GM10847 (cell line): Measurements from ENCODE around the gene SGIP1.

ENCODE experiments used
- POLR2A ChIP-seq: IDR thresholded peaks from 2 replicates; pipeline ENCODE4 v1.6.1; 2011; ENCODE audit not compliant: insufficient read length; ENCODE audit errors: extremely low read depth

SGIP1 gene

DNA sequence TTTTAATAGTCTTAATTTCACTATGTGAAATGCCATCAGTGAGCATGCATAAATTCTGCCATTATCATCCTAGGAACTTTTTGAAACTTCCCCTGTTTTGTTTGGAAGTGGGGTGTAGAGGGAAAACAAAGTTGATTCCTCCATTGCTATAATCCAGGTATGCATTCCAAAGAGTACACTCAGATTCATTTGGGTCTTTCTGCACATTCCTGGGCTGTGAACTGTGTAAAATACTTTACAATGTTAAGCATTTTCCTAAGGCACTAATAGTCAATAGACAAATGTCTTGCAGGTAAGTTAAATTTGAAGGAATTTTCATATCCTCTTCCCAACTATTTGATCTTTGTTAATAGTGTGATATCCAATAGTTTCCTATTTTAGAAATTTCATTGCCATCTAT is 36.2 kb downstream of the SGIP1 start:
- no peak for TF ChIP-seq POLR2A

GRCh38 chr1:66571789-66572188 is 37.8 kb downstream of the SGIP1 start:
- no peak for TF ChIP-seq POLR2A

DNA sequence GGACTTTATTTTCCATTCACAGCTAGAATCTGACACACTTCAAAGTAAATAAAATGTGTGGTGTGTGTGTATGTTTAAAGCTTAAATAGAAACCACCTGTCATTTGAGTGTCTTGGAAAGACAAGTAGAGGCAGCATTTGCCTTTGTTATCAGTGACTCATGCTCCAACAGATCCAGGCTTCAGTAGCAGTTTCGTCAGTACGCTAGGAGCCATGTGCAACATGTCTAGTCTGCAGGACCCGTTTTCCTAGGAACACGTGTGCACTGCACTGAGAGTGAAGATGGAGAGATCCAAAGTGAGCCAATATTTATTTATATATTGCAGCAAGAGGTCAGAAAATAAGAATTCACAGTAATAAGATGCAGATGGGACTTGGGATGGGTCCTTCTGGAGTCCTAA is 41.8 kb downstream of the SGIP1 start:
- TF ChIP-seq POLR2A = no peak

GRCh38 chr1:66576645-66577044 is 42.7 kb downstream of the SGIP1 start:
- TF ChIP-seq POLR2A = no peak

DNA sequence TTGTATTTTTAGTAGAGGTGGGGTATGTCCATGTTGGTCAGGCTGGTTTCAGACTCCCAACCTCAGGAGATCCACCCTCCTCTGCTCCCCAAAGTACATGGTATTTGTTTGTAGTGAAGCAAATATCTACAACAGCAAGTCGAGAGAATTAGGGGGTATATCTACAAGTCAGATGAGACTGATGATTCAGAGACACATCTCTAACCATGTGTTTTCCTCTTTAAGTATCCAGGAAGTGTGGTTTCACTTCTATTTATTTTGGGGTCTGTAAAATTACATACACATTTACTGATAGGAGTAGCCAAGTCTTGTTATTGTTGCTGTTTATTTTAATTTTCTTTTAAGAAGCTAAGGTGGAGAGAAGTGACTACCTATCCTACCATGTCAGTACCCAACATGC is 44.9 kb downstream of the SGIP1 start:
- TF ChIP-seq POLR2A = no peak

GRCh38 chr1:66580081-66580480 is 46.1 kb downstream of the SGIP1 start:
- no peak for TF ChIP-seq POLR2A

- no peak for TF ChIP-seq POLR2A
Observed at GRCh38 chr1:66583021-66583420, 49.1 kb downstream of the SGIP1 start.

- TF ChIP-seq POLR2A = no peak
Observed at GRCh38 chr1:66585002-66585401, 51.0 kb downstream of the SGIP1 start.

GRCh38 chr1:66589326-66589725 is 55.4 kb downstream of the SGIP1 start:
- TF ChIP-seq POLR2A = no peak

- no peak for TF ChIP-seq POLR2A
Observed at GRCh38 chr1:66596191-66596590, 62.2 kb downstream of the SGIP1 start.

GRCh38 chr1:66597500-66597899 is 63.5 kb downstream of the SGIP1 start:
- no peak for TF ChIP-seq POLR2A

DNA sequence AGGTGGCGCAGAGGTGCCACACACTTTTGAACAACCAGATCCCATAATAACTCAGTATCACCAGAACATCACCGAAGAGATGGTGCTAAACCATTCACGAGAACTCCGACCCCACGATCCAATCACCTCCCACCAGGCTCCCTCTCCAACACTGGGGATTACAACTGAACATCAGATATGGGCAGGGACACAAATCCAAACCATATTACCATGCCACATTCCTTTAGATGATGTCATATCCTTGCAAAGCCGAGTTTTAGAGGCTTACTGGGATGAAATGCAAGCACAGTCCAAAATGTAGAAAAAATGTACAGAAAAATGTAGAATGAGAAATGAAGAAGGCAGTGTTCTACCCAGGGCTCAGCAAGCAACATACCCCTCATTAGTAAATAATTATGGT is 64.7 kb downstream of the SGIP1 start:
- TF ChIP-seq POLR2A = no peak

GRCh38 chr1:66599346-66599745 is 65.4 kb downstream of the SGIP1 start:
- TF ChIP-seq POLR2A = no peak

DNA sequence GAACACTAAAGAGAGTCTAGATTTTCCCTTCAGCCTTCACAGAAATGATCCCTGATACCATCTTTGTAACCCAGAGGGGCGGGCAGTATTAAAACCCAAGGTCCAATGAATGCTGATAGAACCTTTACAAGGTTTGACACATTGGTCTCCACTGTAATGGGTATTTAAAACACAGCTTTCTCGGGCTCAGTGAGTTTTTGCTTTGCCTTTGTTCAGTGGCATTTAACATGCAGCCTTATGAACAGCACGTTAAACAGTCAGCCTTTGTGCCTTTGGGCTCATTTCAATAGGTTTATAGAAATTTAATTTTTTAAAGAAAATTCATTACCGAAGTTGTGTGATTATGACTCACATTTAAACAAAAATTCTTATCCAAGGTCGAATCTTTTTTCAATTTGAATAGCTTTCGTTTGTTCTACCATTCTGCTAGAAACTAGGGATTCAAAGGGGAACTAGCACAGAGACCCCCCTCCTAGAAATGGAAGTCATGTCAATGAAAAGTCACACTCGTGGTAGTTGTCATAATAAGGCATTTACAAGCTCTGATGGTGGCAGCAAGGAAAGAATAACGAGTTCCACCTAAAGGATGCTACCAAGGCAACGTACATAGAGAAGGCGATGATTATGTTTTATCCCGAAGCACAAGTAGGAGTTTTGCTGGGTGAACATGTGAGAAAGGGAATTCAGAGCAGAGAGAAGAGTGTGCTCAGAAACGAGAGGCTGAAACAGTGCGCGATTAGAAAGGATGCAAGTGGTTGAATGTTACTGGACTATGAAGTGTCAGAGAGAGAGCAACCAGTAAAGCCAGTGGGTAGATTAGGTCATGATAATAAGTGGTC is 66.2 kb downstream of the SGIP1 start:
- TF ChIP-seq POLR2A = no peak

DNA sequence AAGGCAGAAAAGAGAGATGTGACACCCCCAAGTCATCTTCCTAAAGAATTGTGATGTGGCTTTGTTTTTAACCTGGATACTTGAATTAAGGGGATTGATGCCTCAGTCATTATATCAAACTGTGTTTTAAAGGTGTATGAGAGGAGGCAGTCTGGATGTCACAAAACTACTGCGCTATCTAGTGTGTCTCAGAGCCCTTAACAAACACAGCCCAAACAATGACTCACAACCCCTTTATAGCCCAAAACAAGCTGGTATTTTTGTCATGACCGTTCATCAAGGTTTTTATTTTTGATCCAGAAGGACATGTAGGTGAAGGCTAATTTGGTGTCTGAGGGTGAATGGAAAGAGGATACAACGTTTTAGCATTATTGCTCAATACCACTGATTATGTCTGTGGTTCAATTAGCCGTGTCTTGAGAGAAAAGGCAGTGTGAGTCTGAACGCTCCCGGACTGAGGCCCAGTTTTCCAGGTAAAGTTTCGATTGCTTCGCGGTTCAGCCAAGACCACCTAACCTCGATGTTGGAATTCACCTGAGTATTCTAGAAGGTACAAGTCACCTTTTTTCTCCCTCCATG is 71.6 kb downstream of the SGIP1 start:
- no peak for TF ChIP-seq POLR2A

GRCh38 chr1:66606362-66607065 is 72.6 kb downstream of the SGIP1 start:
- no peak for TF ChIP-seq POLR2A
